Measurements from ENCODE around the gene PAIP1.

DNA sequence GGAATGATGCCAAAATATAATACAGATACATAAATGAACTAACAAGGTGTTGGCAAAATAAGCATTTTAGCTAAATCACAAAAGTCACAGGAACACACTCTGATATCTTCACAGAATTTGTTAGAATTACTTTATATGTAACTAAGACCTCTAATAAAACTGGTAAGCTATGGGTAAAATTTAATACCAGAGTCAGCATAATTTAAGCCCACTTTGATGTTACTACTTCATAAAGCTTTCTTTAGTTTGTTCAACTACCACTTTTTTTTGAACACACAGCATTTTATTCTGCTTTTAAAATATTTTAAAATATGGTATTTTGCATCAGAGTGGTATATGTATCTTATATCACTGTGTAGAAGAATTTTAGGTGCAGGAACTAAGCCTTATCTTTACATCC, 19.9 kb downstream of the PAIP1 start:
- TF ChIP-seq, protein P1, sequence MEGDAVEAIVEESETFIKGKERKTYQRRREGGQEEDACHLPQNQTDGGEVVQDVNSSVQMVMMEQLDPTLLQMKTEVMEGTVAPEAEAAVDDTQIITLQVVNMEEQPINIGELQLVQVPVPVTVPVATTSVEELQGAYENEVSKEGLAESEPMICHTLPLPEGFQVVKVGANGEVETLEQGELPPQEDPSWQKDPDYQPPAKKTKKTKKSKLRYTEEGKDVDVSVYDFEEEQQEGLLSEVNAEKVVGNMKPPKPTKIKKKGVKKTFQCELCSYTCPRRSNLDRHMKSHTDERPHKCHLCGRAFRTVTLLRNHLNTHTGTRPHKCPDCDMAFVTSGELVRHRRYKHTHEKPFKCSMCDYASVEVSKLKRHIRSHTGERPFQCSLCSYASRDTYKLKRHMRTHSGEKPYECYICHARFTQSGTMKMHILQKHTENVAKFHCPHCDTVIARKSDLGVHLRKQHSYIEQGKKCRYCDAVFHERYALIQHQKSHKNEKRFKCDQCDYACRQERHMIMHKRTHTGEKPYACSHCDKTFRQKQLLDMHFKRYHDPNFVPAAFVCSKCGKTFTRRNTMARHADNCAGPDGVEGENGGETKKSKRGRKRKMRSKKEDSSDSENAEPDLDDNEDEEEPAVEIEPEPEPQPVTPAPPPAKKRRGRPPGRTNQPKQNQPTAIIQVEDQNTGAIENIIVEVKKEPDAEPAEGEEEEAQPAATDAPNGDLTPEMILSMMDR (IDR thresholded peaks at IDR 0.05), result no peak
- TF ChIP-seq POLR2A (IDR thresholded peaks at IDR 0.05), result no peak
